AML-193 (cell line): Measurements from ENCODE around the gene STX8.

Experiments
- DNase-seq, 2 experiments: peaks; one replicate each; lab custom pipeline; 2025; lab: John Stamatoyannopoulos, UW

Gene STX8

GRCh38 chr17:9208381-9209105 is 367.1 kb downstream of the STX8 start:
- DNase-seq, result no peak

- no peak for DNase-seq
Measured at GRCh38 chr17:9206741-9207332, 368.8 kb downstream of the STX8 start.

DNA sequence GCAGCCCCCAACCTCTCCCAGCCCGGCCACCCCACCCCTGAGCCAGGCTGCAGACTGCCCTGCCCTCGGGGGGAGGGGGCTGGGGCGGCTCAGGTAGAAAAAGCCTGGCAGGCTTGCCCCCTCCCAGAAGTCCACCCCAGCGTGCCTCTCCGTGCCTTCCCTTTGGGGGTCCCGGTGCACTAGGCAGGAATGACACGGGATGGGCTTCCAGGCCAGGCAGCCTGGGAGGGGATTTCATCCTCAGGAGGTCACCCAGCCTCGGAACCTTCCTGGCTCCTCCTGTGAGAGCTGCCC is 369.3 kb downstream of the STX8 start:
- no peak for DNase-seq

- DNase-seq, result no peak
Measured at GRCh38 chr17:9205520-9206409, 369.9 kb downstream of the STX8 start.

DNA sequence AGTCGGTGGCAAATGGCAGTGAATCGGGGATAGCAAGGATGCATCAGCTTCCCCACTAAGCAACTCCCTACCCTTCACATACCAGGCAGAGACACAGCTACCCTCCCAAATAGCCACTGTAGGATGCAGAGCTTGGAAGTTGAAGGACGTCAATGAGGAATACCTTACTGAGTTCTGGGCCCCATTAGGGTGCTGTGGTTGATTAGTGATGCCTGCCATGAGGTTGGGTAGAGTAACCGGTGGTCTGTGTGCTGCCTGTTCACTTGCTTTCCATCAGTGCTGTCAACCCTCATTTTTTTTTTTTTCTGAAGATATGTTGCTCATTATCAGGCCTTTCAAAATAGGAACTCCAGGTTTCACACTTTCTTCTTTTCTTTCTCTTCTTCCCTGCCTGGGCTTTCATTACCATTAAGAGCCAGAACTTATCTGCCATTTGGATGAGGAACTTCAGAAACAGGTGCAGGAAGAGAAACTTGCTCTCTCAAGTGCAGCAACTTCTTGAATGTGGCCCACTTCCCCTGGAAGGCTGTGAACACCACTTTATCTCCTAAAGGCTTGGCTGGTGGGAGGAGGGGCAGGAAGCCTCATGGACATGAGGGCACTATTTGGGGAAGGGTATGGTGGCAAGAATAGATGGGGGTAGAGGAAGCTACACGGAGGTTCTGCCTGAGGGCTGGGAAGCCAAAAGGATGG is 370.8 kb downstream of the STX8 start:
- DNase-seq, result no peak

DNA sequence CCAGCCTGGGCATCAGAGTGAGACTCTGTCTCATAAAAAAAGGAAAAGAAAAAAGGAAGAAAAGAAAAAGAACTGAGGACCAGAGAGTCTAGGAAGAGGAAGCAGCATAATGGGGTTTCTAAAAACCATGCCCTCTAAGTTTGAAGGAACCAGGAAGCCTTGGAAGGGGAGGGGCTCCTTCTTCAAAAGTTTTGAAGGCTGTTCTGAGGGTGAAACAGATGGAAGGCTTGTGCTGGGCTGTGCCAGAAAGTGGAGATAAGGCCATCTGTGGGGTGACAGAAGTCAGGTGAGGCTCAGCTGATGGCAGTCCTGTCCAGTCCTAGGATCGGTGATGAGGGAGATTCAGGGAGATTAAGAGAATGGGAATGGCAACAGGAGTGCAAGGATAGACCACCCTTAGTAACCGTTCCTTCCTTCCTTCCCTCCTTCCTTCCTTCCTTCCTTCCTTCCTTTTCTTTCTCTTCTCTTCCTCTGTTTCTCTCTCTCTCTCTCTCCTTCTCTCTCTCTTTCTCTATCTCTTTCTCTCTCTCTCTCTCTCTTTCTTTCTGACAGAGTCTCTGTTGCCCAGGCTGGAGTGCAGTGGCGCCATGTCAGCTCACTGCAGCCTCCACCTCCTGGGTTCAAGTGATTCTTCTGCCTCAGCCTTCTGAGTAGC is 371.7 kb downstream of the STX8 start:
- DNase-seq, result no peak

- no peak for DNase-seq
Measured at GRCh38 chr17:9202532-9202931, 373.1 kb downstream of the STX8 start.

DNA sequence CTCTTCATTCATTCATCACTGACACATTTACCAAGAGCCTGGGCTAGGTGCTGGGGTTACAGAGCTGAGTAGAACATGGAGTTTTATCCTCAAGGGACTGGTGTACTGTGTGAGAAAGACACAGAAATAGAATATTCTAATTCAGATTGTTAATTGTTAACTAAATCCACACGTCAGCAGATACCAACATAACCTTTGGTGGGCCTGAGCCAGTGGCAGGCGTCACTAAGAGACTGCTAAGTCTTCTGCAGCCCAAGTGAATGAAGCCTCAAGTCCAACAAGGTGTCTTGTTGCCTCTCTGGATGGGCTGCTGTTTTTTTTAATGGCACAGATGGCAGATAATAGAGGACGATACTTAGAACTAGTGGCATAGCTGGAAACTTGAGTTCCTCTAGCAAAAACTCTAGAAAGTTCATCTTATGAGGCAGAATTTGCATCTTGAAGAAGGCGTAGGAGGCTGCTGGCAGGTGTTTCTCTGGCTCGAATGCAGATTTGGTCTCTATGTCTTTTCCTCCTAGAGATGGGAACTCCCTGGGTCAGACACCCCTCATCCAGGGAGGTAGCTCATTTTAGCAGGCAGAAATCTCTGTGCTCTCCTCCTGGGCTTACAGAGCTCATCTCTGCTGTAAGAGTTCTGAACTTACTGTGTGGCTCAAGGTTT is 374.8 kb downstream of the STX8 start:
- no peak for DNase-seq
